Iris pigment epithelial cell (primary cell): ENCODE measurements around the gene CCDC6.
"Not testable (repeated sequence)": the region's sequence is repeated elsewhere in the genome, so short reads cannot be mapped to it uniquely, and the experiment has no call there.

Experiments used
- DNase-seq: peaks from one replicate; pipeline ENCODE4 v3.0.0-alpha.2; 2011; ENCODE audit warnings: low read depth

Gene CCDC6

DNA sequence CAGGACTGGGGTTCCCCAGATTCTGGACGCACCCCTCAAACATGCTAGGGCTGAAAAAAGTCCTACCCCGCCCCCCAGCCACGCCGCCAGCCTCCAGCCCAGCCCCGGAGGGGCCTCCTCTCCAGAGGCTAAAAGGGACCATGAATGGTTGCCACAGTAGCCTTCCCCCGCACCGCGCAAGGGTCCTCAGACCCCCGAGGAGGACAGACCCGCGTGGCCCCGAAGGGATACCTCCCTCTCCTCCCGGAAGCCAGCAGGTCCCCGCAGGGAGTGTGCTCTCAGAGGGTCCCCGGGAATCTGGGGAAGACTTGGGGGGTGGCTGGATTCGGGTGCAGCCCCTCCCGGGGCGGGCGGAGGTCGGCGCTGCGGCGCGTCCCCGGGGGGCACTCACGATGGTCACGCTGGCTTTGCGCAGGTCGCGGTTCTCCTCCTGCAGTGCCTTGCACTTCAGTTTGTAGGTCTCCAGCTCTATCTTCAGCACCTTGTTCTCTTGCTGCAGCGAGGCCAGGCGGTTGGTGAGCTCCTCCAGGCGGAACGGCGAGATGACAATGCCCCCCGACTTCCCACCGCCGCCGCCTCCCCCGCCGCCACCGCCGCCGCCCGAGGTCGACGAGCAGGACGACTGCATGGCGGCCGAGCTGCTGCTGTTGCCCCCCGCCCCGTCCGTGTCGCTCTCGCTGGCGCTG lies 482 bp downstream of the CCDC6 start:
- no peak for DNase-seq

DNA sequence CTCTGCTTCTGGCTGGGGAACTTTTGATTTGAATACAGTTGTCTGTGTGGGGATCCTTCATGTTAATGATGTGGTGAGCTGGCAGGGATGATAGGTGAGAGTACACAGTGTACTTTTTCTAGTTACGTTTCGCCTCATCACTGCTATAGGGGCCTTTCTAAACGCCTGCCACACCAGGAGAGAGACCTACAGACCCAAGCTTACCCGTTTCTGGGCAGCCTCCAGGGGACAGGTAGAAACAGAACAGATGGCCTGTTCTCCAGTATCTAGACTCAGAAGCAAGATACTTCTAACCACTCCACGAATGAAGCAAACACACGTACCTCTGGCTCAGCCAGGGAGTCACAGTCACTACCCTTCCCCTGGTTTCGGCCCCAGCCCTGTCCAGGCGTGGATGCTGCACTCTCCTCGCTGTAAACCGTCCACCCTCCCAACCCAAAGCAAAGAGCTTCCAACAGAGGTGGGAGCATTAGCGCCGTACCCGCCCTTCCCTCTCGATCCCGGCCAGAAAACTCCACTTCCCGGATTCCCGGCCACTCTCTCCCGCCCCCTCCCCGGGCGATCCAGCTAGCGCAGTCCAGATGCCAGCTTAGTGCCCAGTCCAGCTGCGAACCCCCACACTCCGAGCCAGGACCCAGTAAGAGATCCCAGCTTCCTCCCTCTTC lies 1.2 kb downstream of the CCDC6 start:
- DNase-seq: peak; percentile 26

GRCh38 chr10:59904426-59905065 lies 1.8 kb downstream of the CCDC6 start:
- no peak for DNase-seq

DNA sequence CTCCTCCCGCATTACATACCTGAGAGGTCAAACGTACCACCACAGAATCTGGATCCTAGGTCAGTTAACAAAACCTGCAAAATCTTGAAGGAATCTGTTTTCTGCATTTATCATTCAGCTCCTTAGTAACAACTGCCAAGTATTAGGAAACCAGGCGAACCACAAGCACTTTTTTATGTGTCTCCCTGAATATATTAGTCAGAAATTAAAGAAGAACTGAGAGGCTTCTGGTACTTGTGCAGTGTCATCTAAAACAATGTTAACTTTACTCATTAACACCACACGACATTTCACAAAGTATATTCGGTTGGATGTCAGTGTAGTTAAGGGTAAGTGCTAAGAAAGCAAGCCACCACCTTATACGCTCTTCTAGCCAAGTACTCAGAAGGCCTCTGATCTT lies 2.5 kb downstream of the CCDC6 start:
- peak; percentile 65 for DNase-seq

DNA sequence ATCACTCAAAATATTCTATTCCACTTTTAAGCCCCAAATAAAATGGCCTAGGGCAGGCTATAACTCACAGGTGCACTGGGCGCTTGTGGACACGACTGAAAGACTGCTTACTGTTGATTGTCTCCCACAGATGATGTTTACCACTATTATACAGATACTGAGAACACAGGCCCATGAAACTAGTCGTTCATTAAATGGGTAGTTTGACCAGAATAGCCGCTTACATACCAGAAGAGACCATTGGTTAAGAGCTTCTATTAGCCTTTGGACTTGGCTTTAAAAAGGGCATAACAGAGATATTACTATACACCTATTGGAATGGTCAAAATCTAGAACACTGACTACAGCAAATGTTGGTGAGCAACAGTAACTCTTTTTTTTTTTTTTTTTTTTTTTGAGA lies 4.3 kb downstream of the CCDC6 start:
- DNase-seq: no peak

DNA sequence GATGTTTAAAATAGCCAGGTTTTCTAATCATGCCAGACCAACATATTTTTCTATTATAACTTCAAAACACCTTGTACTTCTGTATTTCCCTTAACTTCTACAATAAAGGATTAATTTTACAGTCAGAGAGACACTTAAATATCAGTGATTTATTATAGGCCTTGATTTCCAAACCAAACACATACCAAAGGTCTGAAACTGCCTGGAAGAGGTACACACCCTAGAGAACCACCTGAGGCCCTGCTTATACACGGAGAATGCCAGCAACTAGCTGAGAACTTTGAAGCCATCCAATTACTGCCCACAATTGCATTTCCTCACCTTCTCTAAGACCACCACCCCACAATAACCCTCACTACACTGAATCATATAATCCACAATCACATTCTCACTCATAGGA lies 4.9 kb downstream of the CCDC6 start:
- DNase-seq: no peak

DNA sequence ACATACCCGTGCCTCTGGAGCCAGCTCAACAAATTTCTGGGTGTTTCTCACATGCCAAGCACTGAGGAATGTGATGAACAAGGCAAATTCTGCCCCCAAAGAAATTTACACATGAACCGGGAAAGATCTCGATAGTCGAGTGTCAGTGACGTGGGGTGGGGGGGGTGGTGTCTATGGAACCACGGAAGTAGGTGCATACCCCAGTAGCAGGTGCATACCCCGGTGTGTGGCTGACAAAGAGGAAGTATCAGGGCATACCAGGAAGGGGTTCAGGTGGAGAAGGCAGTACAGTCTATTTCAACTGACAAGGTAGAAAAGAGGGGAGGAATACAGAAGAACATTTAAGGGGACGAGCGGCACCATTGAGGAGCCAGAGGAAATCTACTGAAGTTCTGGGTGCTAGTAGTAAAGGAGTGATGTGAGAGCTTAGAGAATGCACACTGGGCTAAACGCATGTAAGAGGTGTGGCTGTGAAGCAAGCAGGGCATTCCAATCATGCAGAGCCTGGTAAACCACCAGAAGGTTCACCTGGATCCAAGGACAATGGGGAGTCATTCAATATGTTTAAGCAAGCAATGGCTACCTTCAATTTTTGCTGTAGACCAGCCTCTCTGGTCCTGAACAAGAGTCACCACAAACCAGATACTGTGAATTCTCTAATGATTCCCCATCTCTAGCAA lies 6.2 kb downstream of the CCDC6 start:
- no peak for DNase-seq

DNA sequence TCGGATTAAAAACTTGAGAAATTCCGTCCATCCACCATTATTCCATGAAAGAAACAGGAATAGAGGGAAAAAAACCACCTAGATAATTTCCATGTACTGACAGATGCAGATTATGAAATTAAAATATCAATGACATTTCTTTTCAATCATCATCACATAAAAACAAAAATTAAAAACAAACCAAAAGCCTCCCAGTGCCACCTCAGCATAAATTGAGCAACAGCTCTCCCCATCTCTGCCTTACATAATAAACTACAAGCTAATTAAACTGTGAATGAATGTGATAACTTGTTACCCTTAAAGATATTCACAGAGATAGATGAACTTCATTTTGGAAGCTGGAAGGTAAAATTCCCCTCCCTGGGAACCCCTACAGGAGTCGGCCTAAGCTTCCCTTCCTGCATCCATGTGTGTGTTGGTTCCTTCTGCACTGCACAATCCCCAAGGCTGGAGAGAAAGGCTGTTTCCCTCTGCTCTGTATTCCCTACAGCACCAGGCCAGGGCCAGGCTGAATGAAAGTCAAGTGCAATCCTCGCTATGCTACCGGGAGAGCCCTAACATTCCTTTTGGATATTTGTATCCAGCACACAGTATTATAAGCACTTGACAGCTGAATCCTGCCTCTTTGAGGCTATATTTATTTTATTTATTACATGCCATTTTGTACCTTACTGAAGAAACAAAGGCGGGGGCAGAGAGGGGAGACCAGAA lies 8.1 kb downstream of the CCDC6 start:
- no peak for DNase-seq

- DNase-seq: no peak
Measured at GRCh38 chr10:59896191-59896590, 10.2 kb downstream of the CCDC6 start.

DNA sequence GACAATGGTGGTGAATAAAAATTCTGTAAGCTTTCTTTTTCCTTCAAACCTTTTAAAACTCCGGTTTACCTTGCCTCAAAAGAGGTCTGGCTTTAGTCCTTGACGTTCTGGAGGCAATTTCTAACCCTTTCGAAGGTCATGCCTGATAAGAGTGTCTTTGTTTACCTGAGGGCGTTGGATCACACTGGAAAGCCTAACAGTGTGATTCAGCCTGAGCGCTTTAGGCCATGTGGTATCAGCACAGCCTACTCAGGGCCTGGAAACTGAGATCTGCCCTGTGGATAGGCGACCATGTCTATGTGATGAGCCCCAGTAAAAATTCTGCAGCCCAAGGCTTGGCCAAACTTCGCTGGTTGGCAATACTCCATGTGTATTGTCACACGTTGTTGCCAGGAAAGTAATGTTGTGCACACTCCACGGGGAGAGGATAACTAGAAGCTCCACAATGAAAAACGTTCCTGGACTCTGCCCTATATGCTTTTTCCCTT lies 10.7 kb downstream of the CCDC6 start:
- peak; percentile 34 for DNase-seq

DNA sequence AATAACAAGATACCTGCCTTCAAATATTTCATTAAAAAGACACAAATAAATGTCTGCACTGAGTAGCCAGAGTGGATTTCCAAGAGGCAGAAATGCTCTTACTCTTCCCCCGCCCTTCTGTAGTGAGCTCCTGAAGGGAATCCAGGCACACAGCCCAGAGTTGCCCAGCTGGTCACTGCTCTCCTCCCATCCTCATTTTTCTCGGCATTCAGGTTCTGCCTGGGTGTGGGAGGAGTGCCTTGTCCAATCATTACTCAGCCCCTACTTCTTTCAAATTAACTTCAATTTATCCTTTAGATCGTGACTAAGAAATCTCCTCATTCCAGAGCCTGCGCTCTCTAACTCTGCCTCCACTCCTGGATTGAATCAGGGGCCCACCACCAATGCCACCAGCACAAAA lies 12.2 kb downstream of the CCDC6 start:
- DNase-seq: peak; percentile 72

- DNase-seq: no peak
Measured at GRCh38 chr10:59892697-59893096, 13.7 kb downstream of the CCDC6 start.

GRCh38 chr10:59891936-59892335 lies 14.4 kb downstream of the CCDC6 start:
- no peak for DNase-seq

DNA sequence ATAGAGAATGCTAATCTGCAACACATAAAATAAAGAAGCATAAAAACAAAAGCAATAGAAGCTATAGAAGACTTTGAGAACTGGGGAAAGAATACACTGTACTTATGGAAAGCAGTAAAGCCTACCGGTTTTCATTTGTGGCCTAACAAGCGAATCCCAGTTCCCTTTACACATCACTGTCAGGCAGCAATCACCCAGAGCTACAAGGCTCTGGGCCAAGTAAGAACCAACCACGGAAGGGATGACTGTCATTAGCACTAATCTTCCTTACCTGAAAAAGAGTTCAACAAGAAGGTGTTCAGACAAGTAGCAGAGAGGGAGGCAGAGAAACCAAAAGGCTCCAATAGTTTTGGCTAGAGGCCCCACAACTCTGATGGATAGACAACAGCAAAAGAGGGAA lies 15.0 kb downstream of the CCDC6 start:
- no peak for DNase-seq

- DNase-seq: no peak
Measured at GRCh38 chr10:59888781-59889435, 17.4 kb downstream of the CCDC6 start.

GRCh38 chr10:59887972-59888640 lies 18.2 kb downstream of the CCDC6 start:
- no peak for DNase-seq

- DNase-seq: peak; percentile 85
Measured at GRCh38 chr10:59887006-59887405, 19.4 kb downstream of the CCDC6 start.

DNA sequence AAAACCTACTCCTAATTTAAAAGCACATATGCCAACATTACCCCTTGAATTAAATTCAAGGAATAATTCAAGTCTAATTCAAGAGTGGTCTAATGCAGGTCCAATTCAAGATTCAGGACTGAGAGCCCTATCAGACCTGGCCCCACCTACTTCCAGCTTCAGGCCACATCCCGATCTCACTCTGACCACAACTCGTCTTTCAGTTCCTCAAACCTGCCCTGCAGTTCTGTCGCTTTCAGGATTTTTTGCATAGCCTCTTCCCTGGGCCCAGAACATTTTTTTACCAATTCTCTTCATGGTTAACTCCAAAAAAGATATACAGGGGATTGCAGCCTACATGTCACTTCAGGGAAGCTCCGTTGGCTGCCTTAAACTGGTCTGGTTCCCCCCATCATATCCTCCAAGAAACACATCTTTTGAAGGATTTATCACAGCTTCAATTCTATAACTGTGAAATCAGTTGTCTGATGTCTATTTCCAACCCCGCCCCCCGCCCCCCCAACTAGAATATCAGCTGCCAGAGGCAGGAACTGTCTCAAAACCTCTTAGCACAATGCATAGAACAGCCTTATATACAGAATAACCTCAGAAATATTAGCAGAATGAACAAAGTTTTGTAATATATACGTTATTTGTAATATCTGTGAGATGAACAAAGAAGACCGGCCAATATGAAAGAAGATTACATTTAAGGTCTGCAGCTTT lies 20.8 kb downstream of the CCDC6 start:
- DNase-seq: no peak

DNA sequence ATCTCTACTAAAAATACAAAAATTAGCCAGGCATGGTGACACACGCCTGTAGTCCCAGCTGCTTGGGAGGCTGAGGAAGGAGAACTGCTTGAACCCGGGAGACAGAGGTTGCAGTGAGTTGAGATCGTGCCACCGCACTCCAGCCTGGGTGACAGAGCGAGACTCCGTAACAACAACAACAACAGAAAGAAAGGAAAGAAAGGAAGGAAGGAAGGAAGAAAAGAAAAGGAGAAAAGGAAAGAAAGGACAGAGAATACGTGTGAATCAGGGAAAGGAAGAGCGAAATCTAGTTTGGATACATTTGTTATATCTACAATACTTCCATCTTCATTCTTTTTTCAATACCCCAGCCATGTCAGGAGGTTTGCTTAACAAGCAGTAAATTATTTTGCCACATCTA lies 21.5 kb downstream of the CCDC6 start:
- DNase-seq: not testable (repeated sequence)

GRCh38 chr10:59881640-59882039 lies 24.7 kb downstream of the CCDC6 start:
- no peak for DNase-seq
